HEK293 (cell line): ENCODE data around the gene MEG3.

Experiments used
- CTCF ChIA-PET: fragments of 350-600 bp; formaldehyde crosslinking; extraction: SDS; loops from one replicate; lab custom pipeline; 2021; ENCODE audit warnings: antibody characterized with exemption; lab: Yijun Ruan, JAX
- POLR2A ChIA-PET: fragments of 300-600 bp; formaldehyde crosslinking; extraction: SDS; loops from one replicate; lab custom pipeline; 2020; ENCODE audit warnings: antibody characterized with exemption, inconsistent platforms; lab: Yijun Ruan, JAX
- H3K27ac ChIP-seq: fragments of 200-500 bp; sonication (Bioruptor generic); 2 replicates; pipeline ENCODE4 v1.5.1; 2014; ENCODE audit warnings: low read depth, low read length, control low read depth, inconsistent platforms; ENCODE audit errors: extremely low read depth
- H3K36me3 ChIP-seq, 2 experiments: fragments of 200-500 bp in 1 of 2; sonication (Bioruptor generic) in 1 of 2; 1 replicate in 1 of 2; 2 replicates in 1 of 2; pipeline ENCODE4 v1.5.1; 2014 to 2017; ENCODE audit warnings: inconsistent platforms in 2 of 2, low read length in 2 of 2; ENCODE audit not compliant: control insufficient read depth in 2 of 2, insufficient read depth in 1 of 2
- H3K4me1 ChIP-seq: fragments of 200-500 bp; sonication (Bioruptor generic); 2 replicates; pipeline ENCODE4 v1.5.1; 2014; ENCODE audit warnings: mild to moderate bottlenecking, low read length, inconsistent platforms; ENCODE audit not compliant: control insufficient read depth, insufficient read depth
- H3K4me3 ChIP-seq: 2 replicates; pipeline ENCODE4 v1.5.1; 2011; ENCODE audit warnings: low read depth, mild to moderate bottlenecking, control low read depth, low read length, moderate library complexity
- H3K9me3 ChIP-seq: fragments of 200-500 bp; sonication (Bioruptor generic); 2 replicates; pipeline ENCODE4 v1.5.1; 2014; ENCODE audit warnings: low read depth, low read length, inconsistent platforms; ENCODE audit not compliant: control insufficient read depth, insufficient read depth
- ZBTB8A ChIP-seq: fragments of 450-650 bp; formaldehyde crosslinking; IDR thresholded peaks from 2 replicates; pipeline ENCODE4 v1.5.1; 2016; ENCODE audit warnings: missing biosample characterization, missing genetic modification characterization
- ZNF112 ChIP-seq: fragments of 450-650 bp; formaldehyde crosslinking; IDR thresholded peaks from 2 replicates; pipeline ENCODE4 v1.5.0; 2017; ENCODE audit warnings: missing biosample characterization, missing genetic modification characterization
- ZNF140 ChIP-seq: fragments of 450-650 bp; formaldehyde crosslinking; IDR thresholded peaks from 2 replicates; pipeline ENCODE4 v1.5.1; 2016; ENCODE audit warnings: missing biosample characterization, missing genetic modification characterization
- ZNF155 ChIP-seq: fragments of 450-650 bp; formaldehyde crosslinking; IDR thresholded peaks from 2 replicates; pipeline ENCODE4 v1.5.1; 2016; ENCODE audit warnings: missing biosample characterization, missing genetic modification characterization
- ZNF16 ChIP-seq: fragments of 450-650 bp; formaldehyde crosslinking; IDR thresholded peaks from 2 replicates; pipeline ENCODE4 v1.5.1; 2016; ENCODE audit warnings: low read depth, missing biosample characterization, missing genetic modification characterization
- ZNF184 ChIP-seq: fragments of 450-650 bp; IDR thresholded peaks from 2 replicates; pipeline ENCODE4 v1.5.1; 2018; ENCODE audit warnings: missing biosample characterization, mild to moderate bottlenecking, missing genetic modification characterization
- ZNF223 ChIP-seq: fragments of 450-650 bp; formaldehyde crosslinking; IDR thresholded peaks from 2 replicates; pipeline ENCODE4 v1.5.1; 2016; ENCODE audit warnings: missing biosample characterization, missing genetic modification characterization
- ZNF23 ChIP-seq: fragments of 450-650 bp; formaldehyde crosslinking; IDR thresholded peaks from 2 replicates; pipeline ENCODE4 v1.5.1; 2016; ENCODE audit warnings: missing biosample characterization, missing genetic modification characterization, borderline replicate concordance
- ZNF292 ChIP-seq: fragments of 450-650 bp; formaldehyde crosslinking; IDR thresholded peaks from 2 replicates; pipeline ENCODE4 v1.5.1; 2016; ENCODE audit warnings: low read depth, missing biosample characterization, missing genetic modification characterization, borderline replicate concordance
- ZNF366 ChIP-seq: fragments of 450-650 bp; formaldehyde crosslinking; conservative IDR thresholded peaks from 2 replicates; pipeline ENCODE4 v1.5.1; 2016; ENCODE audit warnings: missing biosample characterization, missing genetic modification characterization
- ZNF394 ChIP-seq: fragments of 450-650 bp; formaldehyde crosslinking; IDR thresholded peaks from 2 replicates; pipeline ENCODE4 v1.5.1; 2016; ENCODE audit warnings: missing biosample characterization, missing genetic modification characterization, mild to moderate bottlenecking, moderate library complexity, borderline replicate concordance
- ZNF416 ChIP-seq: fragments of 450-650 bp; formaldehyde crosslinking; IDR thresholded peaks from 2 replicates; pipeline ENCODE4 v1.5.1; 2016; ENCODE audit warnings: missing biosample characterization, missing genetic modification characterization
- ZNF530 ChIP-seq: fragments of 450-650 bp; formaldehyde crosslinking; IDR thresholded peaks from 2 replicates; pipeline ENCODE4 v1.5.1; 2016; ENCODE audit warnings: low read depth, missing biosample characterization, missing genetic modification characterization
- ZNF548 ChIP-seq: fragments of 450-650 bp; formaldehyde crosslinking; IDR thresholded peaks from 2 replicates; pipeline ENCODE4 v1.5.1; 2016; ENCODE audit warnings: missing biosample characterization, missing genetic modification characterization
- ZNF558 ChIP-seq: fragments of 450-650 bp; formaldehyde crosslinking; IDR thresholded peaks from 2 replicates; pipeline ENCODE4 v1.5.1; 2016; ENCODE audit warnings: missing biosample characterization, missing genetic modification characterization
- ZNF571 ChIP-seq: fragments of 450-650 bp; formaldehyde crosslinking; IDR thresholded peaks from 2 replicates; pipeline ENCODE4 v1.5.0; 2017; ENCODE audit warnings: missing biosample characterization, missing genetic modification characterization
- ZNF629 ChIP-seq: fragments of 450-650 bp; formaldehyde crosslinking; IDR thresholded peaks from 2 replicates; pipeline ENCODE4 v1.5.1; 2017; ENCODE audit warnings: missing biosample characterization, missing genetic modification characterization
- ZNF670 ChIP-seq: fragments of 450-650 bp; formaldehyde crosslinking; IDR thresholded peaks from 2 replicates; pipeline ENCODE4 v1.5.1; 2016; ENCODE audit warnings: missing biosample characterization, missing genetic modification characterization, low read depth
- ZNF768 ChIP-seq: fragments of 450-650 bp; formaldehyde crosslinking; IDR thresholded peaks from 2 replicates; pipeline ENCODE4 v1.5.1; 2018; ENCODE audit warnings: missing biosample characterization, mild to moderate bottlenecking, missing genetic modification characterization
- TF ChIP-seq, protein P1 (sequence below): fragments of 450-650 bp; formaldehyde crosslinking; IDR thresholded peaks from 2 replicates; pipeline ENCODE4 v1.5.1; 2016; ENCODE audit warnings: missing biosample characterization, missing genetic modification characterization, borderline replicate concordance
- TF ChIP-seq, protein P2 (sequence below): fragments of 450-650 bp; formaldehyde crosslinking; IDR thresholded peaks from 2 replicates; pipeline ENCODE4 v1.5.1; 2016; ENCODE audit warnings: missing biosample characterization, missing genetic modification characterization
- TF ChIP-seq, protein P3 (sequence below): fragments of 450-650 bp; formaldehyde crosslinking; IDR thresholded peaks from 2 replicates; pipeline ENCODE4 v1.5.1; 2016; ENCODE audit warnings: missing biosample characterization, missing genetic modification characterization

Gene MEG3

DNA sequence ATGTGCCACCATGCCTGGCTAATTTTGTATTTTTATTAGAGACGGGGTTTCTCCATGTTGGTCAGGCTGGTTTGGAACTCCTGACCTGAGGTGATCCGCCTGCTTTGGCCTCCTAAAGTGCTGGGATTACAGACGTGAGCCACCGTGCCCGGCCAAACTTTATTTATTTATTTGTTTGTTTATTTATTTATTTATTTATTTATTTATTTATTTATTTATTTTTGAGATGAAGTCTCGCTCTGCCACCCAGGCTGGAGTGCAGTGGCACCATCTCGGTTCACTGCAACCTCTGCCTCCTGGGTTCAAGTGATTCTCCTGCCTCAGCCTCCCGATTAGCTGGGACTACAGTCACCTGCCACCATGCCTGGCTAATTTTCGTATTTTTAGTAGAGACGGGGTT is 7.0 kb upstream of the MEG3 start (continued):
- peak; percentile 91 for TF ChIP-seq ZNF394 (tag by site-specific recombination)

DNA sequence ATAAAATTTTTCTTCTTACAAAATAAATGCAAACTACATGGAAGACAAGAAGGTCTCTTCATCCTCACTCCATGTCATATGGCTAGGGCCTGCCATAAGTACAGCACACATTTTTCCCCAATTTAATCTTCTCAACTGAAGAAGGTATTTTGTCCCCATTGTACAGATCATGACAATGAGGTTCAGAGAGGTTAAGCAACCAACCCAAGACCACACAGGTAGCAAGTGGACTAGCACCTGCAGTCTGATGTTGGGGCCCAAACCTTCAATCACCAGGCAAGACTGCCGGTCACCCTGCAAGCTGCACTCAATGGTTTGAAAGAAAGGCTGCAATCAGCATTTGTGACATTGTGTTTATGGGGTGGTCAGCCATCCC is 6.5 kb upstream of the MEG3 start:
- ChIA-PET CTCF (interaction anchor here (0.7 kb wide), 1 partner anchor 163 kb away, joined by 4 read pairs; no protein-coding TSS in a partner anchor), POLR2A (no interaction called here)
- Histone ChIP-seq H3K36me3 (no peaks in the 10 kb centered on the region), H3K27ac (no peak overlapping the region), H3K4me1 (no peaks in the 10 kb centered on the region), H3K9me3 (no peaks in the 10 kb centered on the region), H3K4me3 (no peak overlapping the region)
- TF ChIP-seq ZNF670 (tag by site-specific recombination) (no peak), ZNF768 (tag by site-specific recombination) (0 out of 2 replicates have a peak, but pooled peaks have one; percentile 25)

DNA sequence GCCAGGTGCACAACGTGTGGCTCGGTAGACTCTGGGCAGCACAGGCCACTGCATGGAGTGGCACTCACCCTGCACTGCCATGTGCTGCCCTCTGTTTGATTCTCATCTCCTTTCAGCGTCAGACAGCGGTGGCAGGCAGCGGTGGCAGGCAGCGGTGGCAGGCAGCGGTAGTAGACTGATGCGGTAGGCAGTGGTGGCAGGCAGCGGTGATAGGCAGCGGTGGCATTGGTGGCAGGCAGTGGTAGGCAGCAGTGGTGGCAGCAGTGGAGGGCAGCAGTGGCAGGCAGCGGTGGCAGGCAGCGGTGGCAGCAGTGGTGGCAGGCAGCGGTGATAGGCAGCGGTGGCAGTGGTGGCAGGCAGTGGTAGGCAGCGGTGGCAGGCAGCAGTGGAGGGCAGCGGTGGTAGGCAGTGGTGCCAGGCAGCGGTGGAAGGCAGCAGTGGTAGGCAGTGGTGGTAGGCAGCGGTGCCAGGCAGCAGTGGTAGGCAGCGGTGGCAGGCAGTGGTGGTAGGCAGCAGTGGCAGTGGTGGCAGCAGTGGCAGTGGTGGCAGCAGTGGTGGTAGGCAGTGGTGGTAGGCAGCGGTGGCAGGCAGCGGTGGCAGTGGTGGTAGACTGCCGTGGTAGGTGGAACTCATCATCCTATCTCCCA is 6.0 kb upstream of the MEG3 start:
- POLR2A ChIA-PET: no interaction called here
- H3K36me3 ChIP-seq: no peaks in the 10 kb centered on the region
- no peak overlapping the region for H3K27ac ChIP-seq
- H3K9me3 ChIP-seq: no peaks in the 10 kb centered on the region
- H3K4me1 ChIP-seq: no peaks in the 10 kb centered on the region
- no peak overlapping the region for H3K4me3 ChIP-seq
- CTCF ChIA-PET: no interaction called here
- TF ChIP-seq, protein P1, sequence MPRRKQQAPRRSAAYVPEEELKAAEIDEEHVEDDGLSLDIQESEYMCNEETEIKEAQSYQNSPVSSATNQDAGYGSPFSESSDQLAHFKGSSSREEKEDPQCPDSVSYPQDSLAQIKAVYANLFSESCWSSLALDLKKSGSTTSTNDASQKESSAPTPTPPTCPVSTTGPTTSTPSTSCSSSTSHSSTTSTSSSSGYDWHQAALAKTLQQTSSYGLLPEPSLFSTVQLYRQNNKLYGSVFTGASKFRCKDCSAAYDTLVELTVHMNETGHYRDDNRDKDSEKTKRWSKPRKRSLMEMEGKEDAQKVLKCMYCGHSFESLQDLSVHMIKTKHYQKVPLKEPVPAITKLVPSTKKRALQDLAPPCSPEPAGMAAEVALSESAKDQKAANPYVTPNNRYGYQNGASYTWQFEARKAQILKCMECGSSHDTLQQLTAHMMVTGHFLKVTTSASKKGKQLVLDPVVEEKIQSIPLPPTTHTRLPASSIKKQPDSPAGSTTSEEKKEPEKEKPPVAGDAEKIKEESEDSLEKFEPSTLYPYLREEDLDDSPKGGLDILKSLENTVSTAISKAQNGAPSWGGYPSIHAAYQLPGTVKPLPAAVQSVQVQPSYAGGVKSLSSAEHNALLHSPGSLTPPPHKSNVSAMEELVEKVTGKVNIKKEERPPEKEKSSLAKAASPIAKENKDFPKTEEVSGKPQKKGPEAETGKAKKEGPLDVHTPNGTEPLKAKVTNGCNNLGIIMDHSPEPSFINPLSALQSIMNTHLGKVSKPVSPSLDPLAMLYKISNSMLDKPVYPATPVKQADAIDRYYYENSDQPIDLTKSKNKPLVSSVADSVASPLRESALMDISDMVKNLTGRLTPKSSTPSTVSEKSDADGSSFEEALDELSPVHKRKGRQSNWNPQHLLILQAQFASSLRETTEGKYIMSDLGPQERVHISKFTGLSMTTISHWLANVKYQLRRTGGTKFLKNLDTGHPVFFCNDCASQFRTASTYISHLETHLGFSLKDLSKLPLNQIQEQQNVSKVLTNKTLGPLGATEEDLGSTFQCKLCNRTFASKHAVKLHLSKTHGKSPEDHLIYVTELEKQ (tag by site-specific recombination): no peak
- TF ChIP-seq ZNF140 (no peak), ZNF548 (no peak), ZNF112 (tag by site-specific recombination) (no peak)
- TF ChIP-seq, protein P2, sequence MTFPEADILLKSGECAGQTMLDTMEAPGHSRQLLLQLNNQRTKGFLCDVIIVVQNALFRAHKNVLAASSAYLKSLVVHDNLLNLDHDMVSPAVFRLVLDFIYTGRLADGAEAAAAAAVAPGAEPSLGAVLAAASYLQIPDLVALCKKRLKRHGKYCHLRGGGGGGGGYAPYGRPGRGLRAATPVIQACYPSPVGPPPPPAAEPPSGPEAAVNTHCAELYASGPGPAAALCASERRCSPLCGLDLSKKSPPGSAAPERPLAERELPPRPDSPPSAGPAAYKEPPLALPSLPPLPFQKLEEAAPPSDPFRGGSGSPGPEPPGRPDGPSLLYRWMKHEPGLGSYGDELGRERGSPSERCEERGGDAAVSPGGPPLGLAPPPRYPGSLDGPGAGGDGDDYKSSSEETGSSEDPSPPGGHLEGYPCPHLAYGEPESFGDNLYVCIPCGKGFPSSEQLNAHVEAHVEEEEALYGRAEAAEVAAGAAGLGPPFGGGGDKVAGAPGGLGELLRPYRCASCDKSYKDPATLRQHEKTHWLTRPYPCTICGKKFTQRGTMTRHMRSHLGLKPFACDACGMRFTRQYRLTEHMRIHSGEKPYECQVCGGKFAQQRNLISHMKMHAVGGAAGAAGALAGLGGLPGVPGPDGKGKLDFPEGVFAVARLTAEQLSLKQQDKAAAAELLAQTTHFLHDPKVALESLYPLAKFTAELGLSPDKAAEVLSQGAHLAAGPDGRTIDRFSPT (tag by site-specific recombination): peak; percentile 64; the same call in 1 of the 2 replicates

DNA sequence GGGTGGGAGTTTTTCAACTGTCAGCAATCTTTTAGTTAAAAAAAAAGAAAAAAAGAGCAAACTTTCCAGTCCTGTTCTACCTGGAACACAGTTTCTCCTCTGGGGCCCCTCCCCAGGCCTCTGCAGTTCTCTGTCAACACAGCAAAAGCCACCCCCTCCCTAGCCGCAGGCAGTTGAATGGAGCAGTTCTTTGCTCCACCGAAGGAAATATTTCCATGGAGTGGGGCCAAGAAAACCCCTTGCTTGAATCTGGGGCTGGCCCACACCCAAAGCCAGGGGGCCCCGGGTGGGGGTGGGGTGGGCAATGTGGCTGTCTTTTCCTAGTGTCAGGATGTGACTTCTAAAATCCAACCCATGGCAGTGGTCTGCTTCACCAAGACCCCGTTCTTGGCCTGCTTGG is 5.0 kb upstream of the MEG3 start:
- Histone ChIP-seq H3K4me3 (no peak overlapping the region), H3K9me3 (no peaks in the 10 kb centered on the region), H3K27ac (no peak overlapping the region), H3K4me1 (no peaks in the 10 kb centered on the region), H3K36me3 (no peaks in the 10 kb centered on the region)
- ChIA-PET CTCF (interaction anchor here (0.6 kb wide), 1 partner anchor 15 kb away, joined by 5 read pairs; no protein-coding TSS in a partner anchor), POLR2A (no interaction called here)
- no peak for TF ChIP-seq ZNF558 (tag by site-specific recombination)
- no peak for TF ChIP-seq ZNF571 (tag by site-specific recombination)
- TF ChIP-seq ZNF223 (tag by site-specific recombination): no peak
- no peak for TF ChIP-seq ZNF155 (tag by site-specific recombination)
- TF ChIP-seq ZNF16: no peak
- no peak for TF ChIP-seq ZNF366 (tag by site-specific recombination)
- TF ChIP-seq ZNF184: no peak
- TF ChIP-seq ZNF23 (tag by site-specific recombination): no peak
- TF ChIP-seq ZBTB8A (tag by site-specific recombination): no peak
- TF ChIP-seq, protein P3, sequence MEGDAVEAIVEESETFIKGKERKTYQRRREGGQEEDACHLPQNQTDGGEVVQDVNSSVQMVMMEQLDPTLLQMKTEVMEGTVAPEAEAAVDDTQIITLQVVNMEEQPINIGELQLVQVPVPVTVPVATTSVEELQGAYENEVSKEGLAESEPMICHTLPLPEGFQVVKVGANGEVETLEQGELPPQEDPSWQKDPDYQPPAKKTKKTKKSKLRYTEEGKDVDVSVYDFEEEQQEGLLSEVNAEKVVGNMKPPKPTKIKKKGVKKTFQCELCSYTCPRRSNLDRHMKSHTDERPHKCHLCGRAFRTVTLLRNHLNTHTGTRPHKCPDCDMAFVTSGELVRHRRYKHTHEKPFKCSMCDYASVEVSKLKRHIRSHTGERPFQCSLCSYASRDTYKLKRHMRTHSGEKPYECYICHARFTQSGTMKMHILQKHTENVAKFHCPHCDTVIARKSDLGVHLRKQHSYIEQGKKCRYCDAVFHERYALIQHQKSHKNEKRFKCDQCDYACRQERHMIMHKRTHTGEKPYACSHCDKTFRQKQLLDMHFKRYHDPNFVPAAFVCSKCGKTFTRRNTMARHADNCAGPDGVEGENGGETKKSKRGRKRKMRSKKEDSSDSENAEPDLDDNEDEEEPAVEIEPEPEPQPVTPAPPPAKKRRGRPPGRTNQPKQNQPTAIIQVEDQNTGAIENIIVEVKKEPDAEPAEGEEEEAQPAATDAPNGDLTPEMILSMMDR (tag by site-specific recombination): no peak
- no peak for TF ChIP-seq ZNF416
- TF ChIP-seq ZNF530 (tag by site-specific recombination): no peak
- TF ChIP-seq ZNF292 (tag by site-specific recombination): no peak
- no peak for TF ChIP-seq ZNF629
